KMS-11 (cell line): Measurements from ENCODE around the gene PRSS57.

ENCODE experiments used
- H2AFZ ChIP-seq: fragments of 200-600 bp; sonication (generic); 2 replicates; pipeline ENCODE4 v1.6.1; 2016; ENCODE audit warnings: antibody characterized with exemption, mixed run types, low read depth
- H3K27ac ChIP-seq: fragments of 200-600 bp; sonication (generic); 2 replicates; pipeline ENCODE4 v1.6.1; 2016; ENCODE audit warnings: mild to moderate bottlenecking, mixed run types
- H3K27me3 ChIP-seq: fragments of 200-600 bp; sonication (generic); 2 replicates; pipeline ENCODE4 v1.6.1; 2017; ENCODE audit warnings: mild to moderate bottlenecking, low read depth, mixed run types, moderate library complexity; ENCODE audit not compliant: insufficient read depth
- H3K36me3 ChIP-seq: fragments of 200-600 bp; sonication (generic); 2 replicates; pipeline ENCODE4 v1.6.1; 2017; ENCODE audit warnings: mild to moderate bottlenecking, mixed run types; ENCODE audit not compliant: insufficient read depth
- H3K4me1 ChIP-seq: fragments of 200-600 bp; sonication (generic); 2 replicates; pipeline ENCODE4 v1.6.1; 2016; ENCODE audit warnings: mild to moderate bottlenecking, low read depth, mixed run types; ENCODE audit not compliant: poor library complexity, severe bottlenecking
- H3K4me2 ChIP-seq: fragments of 200-600 bp; sonication (generic); 2 replicates; pipeline ENCODE4 v1.7.0; 2016; ENCODE audit warnings: mild to moderate bottlenecking, mixed run types
- H3K4me3 ChIP-seq: fragments of 200-600 bp; sonication (generic); IDR thresholded peaks from 2 replicates; pipeline ENCODE4 v1.6.1; 2017; ENCODE audit warnings: low read depth, low read length, mixed read lengths; ENCODE audit not compliant: insufficient read depth
- H3K79me2 ChIP-seq: fragments of 200-600 bp; sonication (generic); 2 replicates; pipeline ENCODE4 v1.6.1; 2016; ENCODE audit warnings: low read depth, mixed run types; ENCODE audit not compliant: insufficient read depth
- H3K9ac ChIP-seq: fragments of 200-600 bp; sonication (generic); 2 replicates; pipeline ENCODE4 v1.6.1; 2016; ENCODE audit warnings: mild to moderate bottlenecking, mixed run types
- H4K20me1 ChIP-seq: fragments of 200-600 bp; sonication (generic); 2 replicates; pipeline ENCODE4 v1.6.1; 2016; ENCODE audit warnings: mild to moderate bottlenecking, mixed run types; ENCODE audit not compliant: insufficient read depth
- CTCF ChIP-seq: fragments of 200-600 bp; sonication (generic); conservative IDR thresholded peaks from 2 replicates; pipeline ENCODE4 v1.6.1; 2017; ENCODE audit warnings: low read depth, mild to moderate bottlenecking, antibody characterized with exemption, low read length, moderate library complexity, mixed read lengths

Gene PRSS57

GRCh38 chr19:728011-728410 is 32.8 kb upstream of the PRSS57 start:
- no peak for TF ChIP-seq CTCF
- Histone ChIP-seq H3K79me2 (no peaks in the 10 kb centered on the region), H3K27ac (no peak overlapping the region), H3K4me1 (peaks cover 6% of the 10 kb centered on the region), H3K4me3 (no peak overlapping the region), H3K4me2 (no peak overlapping the region), H2AFZ (no peak overlapping the region), H3K9ac (no peak overlapping the region), H3K36me3 (no peaks in the 10 kb centered on the region), H3K27me3 (peaks cover 75% of the 10 kb centered on the region), H4K20me1 (no peaks in the 10 kb centered on the region)

DNA sequence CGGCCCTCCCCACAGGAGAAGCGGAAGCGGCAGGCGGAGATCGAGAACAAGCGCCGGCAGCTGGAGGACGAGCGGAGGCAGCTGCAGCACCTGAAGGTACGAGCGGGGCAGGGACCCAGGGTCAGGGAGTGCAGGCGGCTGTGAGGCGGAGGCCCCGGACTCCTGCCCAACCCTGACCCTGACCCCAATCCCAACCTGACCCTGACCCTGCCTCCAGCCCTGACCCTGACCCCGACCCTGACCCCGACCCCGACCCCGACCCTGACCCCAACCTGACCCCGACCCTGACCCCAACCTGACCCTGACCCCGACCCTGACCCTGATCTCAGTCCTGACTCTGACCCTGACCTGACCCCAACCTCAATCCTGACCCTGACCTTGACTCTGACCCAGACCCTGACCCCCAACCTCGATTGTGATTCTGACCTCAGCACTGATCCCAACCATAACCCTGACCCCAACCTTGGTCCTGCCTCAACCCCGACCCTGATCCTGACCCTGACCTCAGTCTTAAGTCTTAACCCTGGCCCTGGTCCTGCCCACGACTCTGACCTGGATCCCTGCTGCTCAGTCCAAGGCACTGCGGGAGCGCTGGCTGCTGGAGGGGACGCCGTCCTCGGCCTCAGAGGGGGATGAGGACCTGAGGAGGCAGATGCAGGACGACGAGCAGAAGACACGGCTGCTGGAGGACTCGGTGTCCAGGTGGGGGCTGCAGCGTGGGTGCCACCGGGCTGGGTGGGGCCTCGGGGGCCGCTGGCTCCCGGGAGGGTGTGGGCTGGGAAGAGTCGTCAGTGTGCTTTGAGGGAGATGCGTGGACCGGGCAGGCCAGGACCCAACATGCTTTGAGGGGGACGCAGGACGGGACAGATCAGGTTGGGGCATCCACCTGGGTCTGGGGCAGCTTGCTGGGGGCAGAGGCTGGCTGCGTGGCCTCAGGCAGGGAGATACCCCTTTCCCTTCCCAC is 32.0 kb upstream of the PRSS57 start:
- no peak for TF ChIP-seq CTCF
- no peak overlapping the region for H3K4me2 ChIP-seq
- H3K4me1 ChIP-seq, result no peaks in the 10 kb centered on the region
- no peak overlapping the region for H2AFZ ChIP-seq
- H3K79me2 ChIP-seq, result no peaks in the 10 kb centered on the region
- no peak overlapping the region for H3K4me3 ChIP-seq
- H3K27me3 ChIP-seq, result peaks cover 75% of the 10 kb centered on the region
- no peaks in the 10 kb centered on the region for H3K36me3 ChIP-seq
- no peak overlapping the region for H3K27ac ChIP-seq
- no peaks in the 10 kb centered on the region for H4K20me1 ChIP-seq
- H3K9ac ChIP-seq, result no peak overlapping the region

- no peak overlapping the region for H2AFZ ChIP-seq
- H3K4me1 ChIP-seq, result no peaks in the 10 kb centered on the region
- no peak overlapping the region for H3K9ac ChIP-seq
- no peak overlapping the region for H3K4me2 ChIP-seq
- no peaks in the 10 kb centered on the region for H3K36me3 ChIP-seq
- no peaks in the 10 kb centered on the region for H4K20me1 ChIP-seq
- H3K79me2 ChIP-seq, result no peaks in the 10 kb centered on the region
- H3K27ac ChIP-seq, result no peak overlapping the region
- H3K4me3 ChIP-seq, result no peak overlapping the region
- peaks cover 77% of the 10 kb centered on the region for H3K27me3 ChIP-seq
- no peak for TF ChIP-seq CTCF
Measured at GRCh38 chr19:725461-726089, 30.3 kb upstream of the PRSS57 start.

GRCh38 chr19:723714-724113 is 28.5 kb upstream of the PRSS57 start:
- TF ChIP-seq CTCF, result no peak
- Histone ChIP-seq H3K79me2 (no peaks in the 10 kb centered on the region), H3K4me2 (no peak overlapping the region), H3K4me1 (no peaks in the 10 kb centered on the region), H3K27me3 (peaks cover 78% of the 10 kb centered on the region), H3K27ac (no peak overlapping the region), H4K20me1 (no peaks in the 10 kb centered on the region), H2AFZ (no peak overlapping the region), H3K36me3 (no peaks in the 10 kb centered on the region), H3K9ac (no peak overlapping the region), H3K4me3 (no peak overlapping the region)
